H1 (cell line): ENCODE measurements around the gene PROSER3. TPM values are rescaled to one million over a fixed set of nuclear protein-coding genes. Genes with fewer than 3 reads are reported as not detected.

Experiments used
- ASH2L ChIP-seq: fragments of 200-600, 300-600 bp; sonication (generic); IDR thresholded peaks from one replicate; pipeline ENCODE4 v1.7.1; 2017; ENCODE audit warnings: low read length
- BRCA1 ChIP-seq: IDR thresholded peaks from 2 replicates; pipeline ENCODE4 v1.6.1; 2012; ENCODE audit warnings: low read depth, low read length, improper control_type of control experiment
- CBX5 ChIP-seq: fragments of 300-800, 300-1000 bp; sonication (generic); IDR thresholded peaks from 2 replicates; pipeline ENCODE4 v1.7.1; 2016; ENCODE audit warnings: antibody characterized with exemption, low read length, low read depth
- CHD1 ChIP-seq: IDR thresholded peaks from 2 replicates; pipeline ENCODE4 v1.6.1; 2012; ENCODE audit warnings: low read depth, low read length, improper control_type of control experiment
- EGR1 ChIP-seq: IDR thresholded peaks from 2 replicates; pipeline ENCODE4 v1.6.1; 2011; ENCODE audit warnings: low read depth, low read length, borderline replicate concordance
- KDM4A ChIP-seq: IDR thresholded peaks from one replicate; pipeline ENCODE4 v1.7.1; 2012; ENCODE audit warnings: low read depth, mild to moderate bottlenecking, moderate library complexity, low read length, inconsistent platforms; ENCODE audit not compliant: severe bottlenecking
- NANOG ChIP-seq: IDR thresholded peaks from 2 replicates; pipeline ENCODE4 v1.6.1; 2011; ENCODE audit warnings: low read length, low read depth, mild to moderate bottlenecking, inconsistent platforms; ENCODE audit not compliant: insufficient read depth, poor library complexity, severe bottlenecking
- POLR2AphosphoS5 ChIP-seq: IDR thresholded peaks from 2 replicates; pipeline ENCODE4 v1.6.1; 2011; ENCODE audit warnings: low read depth, low read length
- RAD21 ChIP-seq, 2 experiments: IDR thresholded peaks in 1 of 2; conservative IDR thresholded peaks in 1 of 2; 2 replicates each; pipeline ENCODE4 v1.6.1; 2011; ENCODE audit warnings: low read depth in 2 of 2, low read length in 2 of 2, improper control_type of control experiment in 1 of 2, inconsistent platforms in 1 of 2, mild to moderate bottlenecking in 1 of 2, moderate library complexity in 1 of 2
- RFX5 ChIP-seq: IDR thresholded peaks from 2 replicates; pipeline ENCODE4 v1.6.1; 2011; ENCODE audit warnings: low read depth, low read length, improper control_type of control experiment, borderline replicate concordance
- SIRT6 ChIP-seq: IDR thresholded peaks from one replicate; pipeline ENCODE4 v1.7.1; 2012; ENCODE audit warnings: low read length, inconsistent platforms
- SIX5 ChIP-seq: IDR thresholded peaks from 2 replicates; pipeline ENCODE4 v1.6.1; 2011; ENCODE audit warnings: mild to moderate bottlenecking, low read depth, low read length
- SP2 ChIP-seq: IDR thresholded peaks from 2 replicates; pipeline ENCODE4 v1.6.1; 2012; ENCODE audit warnings: mild to moderate bottlenecking, low read length, inconsistent platforms
- SP4 ChIP-seq: IDR thresholded peaks from 2 replicates; pipeline ENCODE4 v1.6.1; 2012; ENCODE audit warnings: low read length, inconsistent platforms
- SUZ12 ChIP-seq: fragments of 200-600 bp; sonication (generic); IDR thresholded peaks from 2 replicates; pipeline ENCODE4 v1.6.1; 2012; ENCODE audit warnings: mild to moderate bottlenecking, inconsistent platforms, low read length, moderate library complexity, mixed read lengths
- TAF7 ChIP-seq: optimal IDR thresholded peaks from 2 replicates; pipeline ENCODE3; 2011; ENCODE audit warnings: low read depth, mild to moderate bottlenecking, inconsistent platforms, low read length, moderate library complexity, borderline replicate concordance
- TCF12 ChIP-seq: IDR thresholded peaks from 2 replicates; pipeline ENCODE4 v1.6.1; 2011; ENCODE audit warnings: low read depth, mild to moderate bottlenecking, low read length
- YY1 ChIP-seq: IDR thresholded peaks from 2 replicates; pipeline ENCODE4 v1.6.1; 2011; ENCODE audit warnings: low read depth, mild to moderate bottlenecking, low read length
- ZNF274 ChIP-seq: IDR thresholded peaks from 2 replicates; pipeline ENCODE4 v1.7.0; 2012; ENCODE audit warnings: low read length, borderline replicate concordance; ENCODE audit errors: extremely low read depth
- polyA plus RNA-seq, 7 experiments: library from polyadenylated mRNA; depleted of rRNA in 3 of 7; stranded (reverse) in 5 of 7; unstranded in 2 of 7; fragments of >200 nt in 5 of 7; fragments of 200-250 nt in 2 of 7; gene quantifications; 1 replicate in 5 of 7; 2 replicates in 1 of 7; 4 replicates in 1 of 7; pipeline versions ENCODE4 v1.2.1 to v1.2.3, GENCODE V29; 2011 to 2013; ENCODE audit warnings: missing spikeins in 2 of 7, mixed read lengths in 2 of 7
- total RNA-seq: library from RNA; stranded (reverse); fragmentation: NEBNext Ultra II Directional; extraction: Animal tissue kit (Norgen Biotek cat#: 25700); gene quantifications from 2 replicates; pipeline ENCODE4 v1.2.1, GENCODE V29; 2021
- TF ChIP-seq, protein P1 (sequence below): IDR thresholded peaks from 2 replicates; pipeline ENCODE4 v1.6.1; 2011; ENCODE audit warnings: low read length, improper control_type of control experiment
- TF ChIP-seq, protein P2 (sequence below): IDR thresholded peaks from 2 replicates; pipeline ENCODE4 v1.6.1; 2012; ENCODE audit warnings: inconsistent platforms

Gene PROSER3
- total and polyA plus RNA-seq, 2 of the 8 experiments (the other 6 are each of a cell fraction or from before 2014, with no cell fraction given) = 17.8 to 28.9 TPM

DNA sequence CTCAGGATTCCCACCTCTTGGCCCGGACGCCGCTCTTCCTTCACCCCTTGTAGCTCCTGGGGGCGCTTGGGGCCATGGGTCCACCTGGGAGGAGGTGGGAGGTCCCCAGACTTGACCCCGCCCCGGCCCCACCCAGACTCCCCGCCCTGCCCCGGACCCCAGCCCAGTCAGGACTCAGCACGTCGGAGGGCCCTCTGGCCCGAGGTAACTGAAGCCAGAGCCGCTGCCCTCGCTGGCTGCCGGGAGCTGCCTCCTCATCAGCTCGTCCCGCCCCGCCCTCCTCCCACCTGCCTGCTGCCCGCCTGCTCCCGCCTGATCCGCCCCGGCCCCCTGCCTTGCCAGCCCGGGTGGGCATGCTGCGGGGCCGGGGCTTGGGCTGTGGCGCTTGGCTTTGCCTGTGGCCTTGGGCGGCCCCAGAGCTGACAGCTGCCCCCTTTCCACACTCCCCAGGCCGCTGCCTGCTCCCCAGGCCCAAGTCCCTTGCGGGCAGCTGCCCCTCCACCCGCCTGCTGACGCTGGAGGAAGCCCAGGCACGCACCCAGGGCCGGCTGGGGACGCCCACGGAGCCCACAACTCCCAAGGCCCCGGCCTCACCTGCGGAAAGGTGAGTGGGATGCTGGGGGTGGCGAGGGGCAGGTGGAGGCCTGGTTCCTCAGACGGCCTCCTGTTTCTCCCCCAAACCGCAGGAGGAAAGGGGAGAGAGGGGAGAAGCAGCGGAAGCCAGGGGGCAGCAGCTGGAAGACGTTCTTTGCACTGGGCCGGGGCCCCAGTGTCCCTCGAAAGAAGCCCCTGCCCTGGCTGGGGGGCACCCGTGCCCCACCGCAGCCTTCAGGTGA is 26.7 kb downstream of the PROSER3 start (continued):
- peak; percentile 48 for TF ChIP-seq KDM4A
- TF ChIP-seq ZNF274 = no peak
- TF ChIP-seq EGR1 = no peak
- TF ChIP-seq YY1 = no peak
- TF ChIP-seq RFX5 = no peak
- no peak for TF ChIP-seq NANOG
- no peak for TF ChIP-seq CBX5
- TF ChIP-seq BRCA1 = no peak
- no peak for TF ChIP-seq CHD1
- 0 out of 2 replicates have a peak, but pooled peaks have one; percentile 26 for TF ChIP-seq TCF12
- no peak for TF ChIP-seq SUZ12
- no peak for TF ChIP-seq SIX5
- TF ChIP-seq RAD21 (IDR thresholded peaks at IDR 0.05 in 1 of 2, conservative IDR thresholded peaks at IDR 0.05 in 1 of 2; ENCODE audit: low read depth in 2 of 2, low read length in 2 of 2) = peak in 1 of 2 experiments; percentile 10; a peak in 1 of 4 replicates
- no peak for TF ChIP-seq ASH2L
- TF ChIP-seq, protein P1, sequence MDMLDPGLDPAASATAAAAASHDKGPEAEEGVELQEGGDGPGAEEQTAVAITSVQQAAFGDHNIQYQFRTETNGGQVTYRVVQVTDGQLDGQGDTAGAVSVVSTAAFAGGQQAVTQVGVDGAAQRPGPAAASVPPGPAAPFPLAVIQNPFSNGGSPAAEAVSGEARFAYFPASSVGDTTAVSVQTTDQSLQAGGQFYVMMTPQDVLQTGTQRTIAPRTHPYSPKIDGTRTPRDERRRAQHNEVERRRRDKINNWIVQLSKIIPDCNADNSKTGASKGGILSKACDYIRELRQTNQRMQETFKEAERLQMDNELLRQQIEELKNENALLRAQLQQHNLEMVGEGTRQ = no peak
- TF ChIP-seq POLR2AphosphoS5 = no peak
- no peak for TF ChIP-seq TAF7
- TF ChIP-seq, protein P2, sequence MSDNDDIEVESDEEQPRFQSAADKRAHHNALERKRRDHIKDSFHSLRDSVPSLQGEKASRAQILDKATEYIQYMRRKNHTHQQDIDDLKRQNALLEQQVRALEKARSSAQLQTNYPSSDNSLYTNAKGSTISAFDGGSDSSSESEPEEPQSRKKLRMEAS = peak; percentile 73
- TF ChIP-seq SP4 = no peak
- TF ChIP-seq SP2 = no peak
- no peak for TF ChIP-seq SIRT6
